ENCODE measurements around the gene FAF2.

FAF2 gene

DNA sequence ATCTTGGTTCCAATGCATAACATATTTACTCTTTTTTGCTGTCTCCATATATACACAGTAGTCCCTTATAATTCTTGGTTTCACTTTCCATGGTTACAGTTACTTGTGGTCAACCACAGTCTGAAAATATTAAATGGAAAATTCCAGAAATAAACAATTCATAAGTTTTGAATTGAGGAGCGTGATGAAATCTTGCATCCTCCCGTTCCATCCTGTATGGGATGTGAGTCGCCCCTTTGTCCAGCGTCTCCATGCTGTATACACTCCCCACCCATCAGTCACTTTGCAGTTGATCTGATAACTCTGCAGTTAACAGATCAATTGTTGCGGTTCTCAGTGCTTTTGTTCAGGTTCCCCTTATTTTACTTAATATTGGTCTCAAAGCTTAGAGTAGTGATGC is 11.5 kb upstream of the FAF2 start:
- no peak overlapping the region for H2BK12ac ChIP-seq (ENCODE audit: low read length)
- no peak overlapping the region for H2BK120ac ChIP-seq (ENCODE audit: insufficient read depth, low read length, poor library complexity)
- H3K4me1 ChIP-seq (ENCODE audit: control insufficient read depth in 1 of 2, insufficient read depth in 2 of 2, low read length in 2 of 2) = no peaks in the 10 kb centered on the region
- no peak overlapping the region for H3K4ac ChIP-seq (ENCODE audit: low read depth, low read length)
- no CpG with 5 or more reads among the region's 5 CpGs for WGBS (ENCODE audit: extremely low coverage, insufficient coverage, insufficient read length)
- no peaks in the 10 kb centered on the region for H3K79me2 ChIP-seq (ENCODE audit: control insufficient read depth, insufficient read depth, low read length, poor library complexity)
- H3K14ac ChIP-seq (ENCODE audit: low read length) = no peak overlapping the region
- H3K27me3 ChIP-seq (ENCODE audit: insufficient read depth, low read length) = no peaks in the 10 kb centered on the region
- H3K4me3 ChIP-seq (ENCODE audit: low read depth, low read length) = no peak overlapping the region
- H4K8ac ChIP-seq (ENCODE audit: low read depth, low read length) = no peak overlapping the region
- H2AK5ac ChIP-seq (ENCODE audit: low read length) = no peak overlapping the region
- H3K79me1 ChIP-seq (ENCODE audit: low read length) = no peaks in the 10 kb centered on the region
- no peak overlapping the region for H3K18ac ChIP-seq (ENCODE audit: low read length)
- DNase-seq = no peak
- no peak overlapping the region for H4K91ac ChIP-seq (ENCODE audit: low read depth, low read length)
- no peaks in the 10 kb centered on the region for H3K36me3 ChIP-seq (ENCODE audit: control insufficient read depth in 1 of 2, insufficient read depth in 2 of 2, low read length in 2 of 2)
- no peak overlapping the region for H3K27ac ChIP-seq (ENCODE audit: low read depth, low read length)
- no peak overlapping the region for H2AFZ ChIP-seq (ENCODE audit: insufficient read depth, low read length, poor library complexity)
- no peak overlapping the region for H3K4me2 ChIP-seq (ENCODE audit: low read length)
- no peak overlapping the region for H2BK5ac ChIP-seq (ENCODE audit: low read depth, low read length, poor library complexity)
- H4K12ac ChIP-seq (ENCODE audit: low read depth, low read length) = no peak overlapping the region
- no peak overlapping the region for H3K9ac ChIP-seq (ENCODE audit: low read length)
- peaks cover 2% of the 10 kb centered on the region for H3K9me3 ChIP-seq (ENCODE audit: insufficient read depth, low read depth, low read length)
- no peak overlapping the region for H3K23ac ChIP-seq (ENCODE audit: low read length)

DNA sequence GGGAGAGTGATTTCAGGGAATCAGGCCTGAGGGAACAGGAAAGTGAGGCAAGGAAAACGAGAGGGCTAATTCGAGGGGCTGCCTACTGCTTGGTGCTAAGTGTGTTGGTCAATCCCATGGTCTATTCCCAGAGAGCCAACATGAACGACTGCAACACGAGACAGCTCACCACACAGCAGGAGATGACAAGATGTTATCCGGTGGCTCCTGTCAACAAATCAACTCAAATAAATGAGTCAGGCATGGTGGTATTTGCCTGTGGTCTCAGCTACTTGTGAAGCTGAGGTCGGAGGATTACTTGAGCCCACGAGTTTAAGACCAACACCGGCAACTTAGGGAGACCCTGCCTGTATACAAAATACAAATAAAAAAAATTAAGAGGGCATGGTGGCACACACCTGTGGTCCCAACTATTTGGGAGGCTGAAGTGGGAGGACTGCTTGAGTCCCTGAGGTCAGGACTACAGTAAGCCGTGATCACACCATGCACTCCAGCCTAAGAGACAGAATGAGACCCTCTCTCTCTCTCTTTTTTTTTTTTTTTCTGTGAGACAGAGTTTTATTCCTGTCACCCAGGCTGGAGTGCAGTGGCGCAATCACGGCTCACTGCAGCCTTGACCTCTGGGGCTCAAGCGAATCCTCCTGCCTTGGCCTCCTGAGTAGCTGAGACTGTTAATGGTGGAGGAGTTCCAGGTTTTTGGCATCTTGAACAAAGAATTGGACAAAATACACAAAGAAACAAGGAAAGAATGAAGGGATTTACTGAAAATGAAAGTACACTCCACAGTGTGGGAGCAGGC is 9.0 kb upstream of the FAF2 start:
- no peak overlapping the region for H3K9ac ChIP-seq (ENCODE audit: low read length)
- H3K79me1 ChIP-seq (ENCODE audit: low read length) = no peaks in the 10 kb centered on the region

DNA sequence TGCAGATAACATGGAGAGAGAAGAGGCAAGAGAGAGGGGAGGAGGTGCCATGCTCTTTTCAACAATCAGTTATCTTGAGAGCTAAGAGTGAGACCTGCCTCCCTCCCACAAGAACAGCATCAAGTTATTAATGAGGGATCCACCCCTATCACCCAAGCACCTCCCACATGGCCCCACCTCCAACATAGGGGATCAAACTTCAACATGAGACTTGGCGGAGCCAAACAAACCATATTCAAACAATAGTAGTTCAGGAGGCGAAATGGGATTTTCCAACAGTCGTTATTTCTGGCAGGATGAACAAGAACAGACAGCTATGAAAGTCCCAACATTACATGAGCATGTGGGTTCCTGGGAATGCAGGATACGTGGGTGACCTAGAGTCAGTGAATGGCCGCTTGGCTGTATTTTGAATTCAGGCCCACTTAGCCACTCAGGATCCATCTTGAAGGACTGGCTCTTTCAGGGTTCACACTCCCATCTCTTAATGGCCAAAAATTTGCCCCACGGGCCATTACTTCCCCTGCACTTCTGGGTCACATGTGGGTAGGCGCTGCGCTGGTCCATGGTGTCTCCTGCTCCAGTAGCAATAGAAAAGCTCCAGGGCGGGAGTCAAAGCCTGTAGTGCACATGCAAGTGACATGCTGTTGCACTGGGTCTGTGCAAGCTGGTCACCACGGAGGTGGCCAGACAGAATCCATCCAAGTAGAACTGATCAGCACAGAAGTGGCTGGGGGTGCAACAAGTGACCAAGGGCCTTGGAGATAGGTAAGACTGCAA is 7.1 kb upstream of the FAF2 start:
- no CpG with 5 or more reads among the region's 10 CpGs for WGBS (ENCODE audit: extremely low coverage, insufficient coverage, insufficient read length)
- no peak overlapping the region for H3K4me3 ChIP-seq (ENCODE audit: low read depth, low read length)
- no peak for DNase-seq
- no peaks in the 10 kb centered on the region for H3K79me2 ChIP-seq (ENCODE audit: control insufficient read depth, insufficient read depth, low read length, poor library complexity)
- no peak overlapping the region for H3K14ac ChIP-seq (ENCODE audit: low read length)
- no peaks in the 10 kb centered on the region for H3K36me3 ChIP-seq (ENCODE audit: control insufficient read depth in 1 of 2, insufficient read depth in 2 of 2, low read length in 2 of 2)
- no peak overlapping the region for H3K4ac ChIP-seq (ENCODE audit: low read depth, low read length)
- H3K27me3 ChIP-seq (ENCODE audit: insufficient read depth, low read length) = no peaks in the 10 kb centered on the region
- H4K12ac ChIP-seq (ENCODE audit: low read depth, low read length) = no peak overlapping the region
- no peak overlapping the region for H3K18ac ChIP-seq (ENCODE audit: low read length)
- H3K9ac ChIP-seq (ENCODE audit: low read length) = no peak overlapping the region
- no peaks in the 10 kb centered on the region for H3K79me1 ChIP-seq (ENCODE audit: low read length)
- no peak overlapping the region for H2AK5ac ChIP-seq (ENCODE audit: low read length)
- no peak overlapping the region for H4K8ac ChIP-seq (ENCODE audit: low read depth, low read length)
- no peak overlapping the region for H3K4me2 ChIP-seq (ENCODE audit: low read length)
- H4K91ac ChIP-seq (ENCODE audit: low read depth, low read length) = no peak overlapping the region
- no peak overlapping the region for H2BK12ac ChIP-seq (ENCODE audit: low read length)
- H3K27ac ChIP-seq (ENCODE audit: low read depth, low read length) = no peak overlapping the region
- H3K4me1 ChIP-seq (ENCODE audit: control insufficient read depth in 1 of 2, insufficient read depth in 2 of 2, low read length in 2 of 2) = no peaks in the 10 kb centered on the region
- H2AFZ ChIP-seq (ENCODE audit: insufficient read depth, low read length, poor library complexity) = no peak overlapping the region
- H2BK120ac ChIP-seq (ENCODE audit: insufficient read depth, low read length, poor library complexity) = no peak overlapping the region
- no peaks in the 10 kb centered on the region for H3K9me3 ChIP-seq (ENCODE audit: insufficient read depth, low read depth, low read length)
- H2BK5ac ChIP-seq (ENCODE audit: low read depth, low read length, poor library complexity) = no peak overlapping the region
- no peak overlapping the region for H3K23ac ChIP-seq (ENCODE audit: low read length)

More for the DNA sequence above, 9.0 kb upstream of the FAF2 start:
- Histone ChIP-seq H2BK12ac (ENCODE audit: low read length) (no peak overlapping the region), H3K36me3 (ENCODE audit: control insufficient read depth in 1 of 2, insufficient read depth in 2 of 2, low read length in 2 of 2) (no peaks in the 10 kb centered on the region), H3K27ac (ENCODE audit: low read depth, low read length) (no peak overlapping the region), H3K4me1 (ENCODE audit: control insufficient read depth in 1 of 2, insufficient read depth in 2 of 2, low read length in 2 of 2) (no peaks in the 10 kb centered on the region), H3K9me3 (ENCODE audit: insufficient read depth, low read depth, low read length) (no peaks in the 10 kb centered on the region), H3K79me2 (ENCODE audit: control insufficient read depth, insufficient read depth, low read length, poor library complexity) (no peaks in the 10 kb centered on the region), H2BK120ac (ENCODE audit: insufficient read depth, low read length, poor library complexity) (no peak overlapping the region), H3K4me2 (ENCODE audit: low read length) (no peak overlapping the region), H4K8ac (ENCODE audit: low read depth, low read length) (no peak overlapping the region), H3K4me3 (ENCODE audit: low read depth, low read length) (no peak overlapping the region), H3K4ac (ENCODE audit: low read depth, low read length) (no peak overlapping the region), H2AFZ (ENCODE audit: insufficient read depth, low read length, poor library complexity) (no peak overlapping the region), H3K14ac (ENCODE audit: low read length) (no peak overlapping the region), H3K27me3 (ENCODE audit: insufficient read depth, low read length) (no peaks in the 10 kb centered on the region), H3K18ac (ENCODE audit: low read length) (no peak overlapping the region), H2AK5ac (ENCODE audit: low read length) (no peak overlapping the region), H3K23ac (ENCODE audit: low read length) (no peak overlapping the region), H2BK5ac (ENCODE audit: low read depth, low read length, poor library complexity) (no peak overlapping the region), H4K12ac (ENCODE audit: low read depth, low read length) (no peak overlapping the region), H4K91ac (ENCODE audit: low read depth, low read length) (no peak overlapping the region)
- no CpG with 5 or more reads among the region's 12 CpGs for WGBS (ENCODE audit: extremely low coverage, insufficient coverage, insufficient read length)
- DNase-seq = no peak

DNA sequence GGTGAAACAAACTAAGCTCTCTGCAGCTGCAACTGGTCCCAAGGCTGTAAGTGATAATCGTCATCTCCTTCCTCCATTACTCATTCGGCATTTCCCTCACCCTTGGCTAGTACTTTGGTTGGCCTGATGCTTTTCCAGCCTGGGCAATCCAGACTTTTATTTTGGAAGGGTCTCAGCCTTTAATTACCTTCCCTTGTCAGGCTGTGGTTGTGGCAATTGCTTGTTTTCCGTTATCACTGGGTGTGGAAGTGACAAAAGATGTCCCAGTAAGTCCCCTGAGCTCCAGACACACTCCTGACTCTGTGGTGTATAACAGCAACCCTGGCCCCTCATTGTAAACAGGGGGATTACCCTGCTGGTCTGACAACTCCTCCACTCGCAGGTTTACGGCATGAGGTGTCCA is 6.3 kb upstream of the FAF2 start:
- H3K4me2 ChIP-seq (ENCODE audit: low read length) = no peak overlapping the region
- no peak overlapping the region for H3K27ac ChIP-seq (ENCODE audit: low read depth, low read length)
- H3K79me2 ChIP-seq (ENCODE audit: control insufficient read depth, insufficient read depth, low read length, poor library complexity) = no peaks in the 10 kb centered on the region
- H3K36me3 ChIP-seq (ENCODE audit: control insufficient read depth in 1 of 2, insufficient read depth in 2 of 2, low read length in 2 of 2) = no peaks in the 10 kb centered on the region
- H3K27me3 ChIP-seq (ENCODE audit: insufficient read depth, low read length) = no peaks in the 10 kb centered on the region
- WGBS (ENCODE audit: extremely low coverage, insufficient coverage, insufficient read length) = no CpG with 5 or more reads among the region's 5 CpGs
- no peaks in the 10 kb centered on the region for H3K4me1 ChIP-seq (ENCODE audit: control insufficient read depth in 1 of 2, insufficient read depth in 2 of 2, low read length in 2 of 2)
- H3K18ac ChIP-seq (ENCODE audit: low read length) = no peak overlapping the region
- H4K8ac ChIP-seq (ENCODE audit: low read depth, low read length) = no peak overlapping the region
- H3K4ac ChIP-seq (ENCODE audit: low read depth, low read length) = no peak overlapping the region
- H2BK120ac ChIP-seq (ENCODE audit: insufficient read depth, low read length, poor library complexity) = no peak overlapping the region
- no peak overlapping the region for H3K9ac ChIP-seq (ENCODE audit: low read length)
- H3K9me3 ChIP-seq (ENCODE audit: insufficient read depth, low read depth, low read length) = no peaks in the 10 kb centered on the region
- DNase-seq = no peak
- no peak overlapping the region for H3K4me3 ChIP-seq (ENCODE audit: low read depth, low read length)
- H3K23ac ChIP-seq (ENCODE audit: low read length) = no peak overlapping the region
- no peak overlapping the region for H2BK12ac ChIP-seq (ENCODE audit: low read length)
- H3K14ac ChIP-seq (ENCODE audit: low read length) = no peak overlapping the region
- no peak overlapping the region for H2AFZ ChIP-seq (ENCODE audit: insufficient read depth, low read length, poor library complexity)
- no peaks in the 10 kb centered on the region for H3K79me1 ChIP-seq (ENCODE audit: low read length)
- H2BK5ac ChIP-seq (ENCODE audit: low read depth, low read length, poor library complexity) = no peak overlapping the region
- H4K91ac ChIP-seq (ENCODE audit: low read depth, low read length) = no peak overlapping the region
- H2AK5ac ChIP-seq (ENCODE audit: low read length) = no peak overlapping the region
- no peak overlapping the region for H4K12ac ChIP-seq (ENCODE audit: low read depth, low read length)
